K562 (cell line): ENCODE results near the gene HNRNPM. TPM values are rescaled to one million over a fixed set of nuclear protein-coding genes. Genes with fewer than 3 reads are reported as not detected.

Source experiments
- CREM ChIP-seq: IDR thresholded peaks from 2 replicates; pipeline ENCODE4 v1.6.1; 2014; ENCODE audit warnings: antibody characterized with exemption, low read depth
- CTBP1 ChIP-seq: fragments of 450-650 bp; IDR thresholded peaks from 2 replicates; pipeline ENCODE4 v1.6.1; 2016; ENCODE audit warnings: borderline replicate concordance
- HIVEP1 ChIP-seq: fragments of 250-450 bp; sonication (Bioruptor Pico); IDR thresholded peaks from 2 replicates; pipeline ENCODE4 v1.4.0; 2020; ENCODE audit warnings: mild to moderate bottlenecking
- HMGN3 ChIP-seq: IDR thresholded peaks from 2 replicates; pipeline ENCODE4 v1.6.1; 2011; ENCODE audit warnings: borderline replicate concordance, low read depth, mild to moderate bottlenecking, mixed read lengths, low read length; ENCODE audit not compliant: insufficient read length; ENCODE audit errors: extremely low read depth
- NEUROD1 ChIP-seq: fragments of 150-350 bp; IDR thresholded peaks from 2 replicates; pipeline ENCODE4 v1.6.1; 2014; ENCODE audit warnings: borderline replicate concordance, low read length, low read depth; ENCODE audit not compliant: partially characterized antibody
- NRF1 ChIP-seq, 2 experiments: fragments of 450-650 bp; IDR thresholded peaks in 1 of 2; conservative IDR thresholded peaks in 1 of 2; 2 replicates each; pipeline ENCODE4 v1.6.1; 2014; ENCODE audit warnings: mild to moderate bottlenecking in 2 of 2
- POLR2G ChIP-seq: fragments of 200-400 bp; formaldehyde crosslinking; IDR thresholded peaks from 2 replicates; pipeline ENCODE4 v1.6.1; 2017; ENCODE audit warnings: low read depth, mild to moderate bottlenecking, antibody characterized with exemption, low read length, moderate library complexity
- POLR3A ChIP-seq: IDR thresholded peaks from 2 replicates; pipeline ENCODE4 v1.6.1; 2011; ENCODE audit warnings: borderline replicate concordance, mild to moderate bottlenecking, moderate library complexity; ENCODE audit not compliant: insufficient read length, insufficient read depth; ENCODE audit errors: extremely low read depth
- SMARCA5 ChIP-seq: fragments of 450-650 bp; IDR thresholded peaks from 2 replicates; pipeline ENCODE4 v1.6.1; 2016
- SMC3 ChIP-seq: conservative IDR thresholded peaks from 2 replicates; pipeline ENCODE4 v1.6.1; 2011; ENCODE audit warnings: low read depth, low read length, improper control_type of control experiment; ENCODE audit not compliant: insufficient read depth
- ZNF384 ChIP-seq: IDR thresholded peaks from 2 replicates; pipeline ENCODE4 v1.6.1; 2012; ENCODE audit warnings: low read depth, low read length, improper control_type of control experiment
- ZNF436 ChIP-seq: fragments of 250-450, 450-650 bp; sonication (Bioruptor Pico); formaldehyde crosslinking; IDR thresholded peaks from 2 replicates; pipeline ENCODE4 v1.7.0; 2020; ENCODE audit warnings: mild to moderate bottlenecking
- ZNF551 ChIP-seq: fragments of 250-450 bp; sonication (Bioruptor Pico); IDR thresholded peaks from 2 replicates; pipeline ENCODE4 v1.5.0; 2021; ENCODE audit warnings: mild to moderate bottlenecking, moderate library complexity
- polyA plus RNA-seq, 8 experiments: library from polyadenylated mRNA; depleted of rRNA in 4 of 8; stranded (reverse) in 5 of 8; unstranded in 3 of 8; fragments of >200 nt; fragmentation: Nextera tagmentation in 2 of 8; fragmentation: Illumina TruSeq in 1 of 8; extraction: Ambion mirVana in 2 of 8; extraction: Trizol in 1 of 8; gene quantifications; 2 replicates each; pipeline versions ENCODE4 v1.2.1 to v1.2.3, GENCODE V29; 2011 to 2014; ENCODE audit warnings: inconsistent platforms in 1 of 8, missing spikeins in 1 of 8
- total RNA-seq, 7 experiments: library from RNA; depleted of rRNA in 6 of 7; stranded (reverse); fragments of >200 nt in 6 of 7; fragmentation: Illumina TruSeq in 2 of 7; extraction: Trizol in 2 of 7; gene quantifications; 2 replicates each; pipeline versions ENCODE4 v1.2.1 to v1.2.3, GENCODE V29; 2011 to 2021; ENCODE audit warnings: low replicate concordance in 1 of 7
- TF ChIP-seq, protein P1 (sequence below), 2 experiments: fragments of 450-650 bp; conservative IDR thresholded peaks; 2 replicates each; pipeline ENCODE4 v1.6.1; 2017; ENCODE audit warnings: mild to moderate bottlenecking in 2 of 2, moderate library complexity in 2 of 2
- TF ChIP-seq, protein P2 (sequence below): fragments of 200-800 bp; sonication (Bioruptor generic); IDR thresholded peaks from 2 replicates; pipeline ENCODE4 v1.6.1; 2017; ENCODE audit warnings: missing genetic modification characterization, missing compliant biosample characterization
- TF ChIP-seq, protein P3 (sequence below), 3 experiments: IDR thresholded peaks in 2 of 3; conservative IDR thresholded peaks in 1 of 3; 2 replicates each; pipeline ENCODE4 v1.5.1; 2011 to 2012; ENCODE audit warnings: low read length in 3 of 3, mild to moderate bottlenecking in 3 of 3, control low read depth in 2 of 3, improper control_type of control experiment in 1 of 3, inconsistent platforms in 1 of 3, low read depth in 1 of 3, mixed read lengths in 1 of 3, moderate library complexity in 1 of 3; ENCODE audit not compliant: insufficient read depth in 2 of 3
- TF ChIP-seq, protein P4 (sequence below): sonication (generic); formaldehyde crosslinking; IDR thresholded peaks from 2 replicates; pipeline ENCODE4 v1.9.0; 2022; ENCODE audit warnings: mild to moderate bottlenecking, missing genetic modification reagents

The HNRNPM gene
- total and polyA plus RNA-seq, 9 of the 15 experiments (the other 6 are each of a cell fraction or from before 2014, with no cell fraction given), result 11.1 to 340 (median 195) TPM

DNA sequence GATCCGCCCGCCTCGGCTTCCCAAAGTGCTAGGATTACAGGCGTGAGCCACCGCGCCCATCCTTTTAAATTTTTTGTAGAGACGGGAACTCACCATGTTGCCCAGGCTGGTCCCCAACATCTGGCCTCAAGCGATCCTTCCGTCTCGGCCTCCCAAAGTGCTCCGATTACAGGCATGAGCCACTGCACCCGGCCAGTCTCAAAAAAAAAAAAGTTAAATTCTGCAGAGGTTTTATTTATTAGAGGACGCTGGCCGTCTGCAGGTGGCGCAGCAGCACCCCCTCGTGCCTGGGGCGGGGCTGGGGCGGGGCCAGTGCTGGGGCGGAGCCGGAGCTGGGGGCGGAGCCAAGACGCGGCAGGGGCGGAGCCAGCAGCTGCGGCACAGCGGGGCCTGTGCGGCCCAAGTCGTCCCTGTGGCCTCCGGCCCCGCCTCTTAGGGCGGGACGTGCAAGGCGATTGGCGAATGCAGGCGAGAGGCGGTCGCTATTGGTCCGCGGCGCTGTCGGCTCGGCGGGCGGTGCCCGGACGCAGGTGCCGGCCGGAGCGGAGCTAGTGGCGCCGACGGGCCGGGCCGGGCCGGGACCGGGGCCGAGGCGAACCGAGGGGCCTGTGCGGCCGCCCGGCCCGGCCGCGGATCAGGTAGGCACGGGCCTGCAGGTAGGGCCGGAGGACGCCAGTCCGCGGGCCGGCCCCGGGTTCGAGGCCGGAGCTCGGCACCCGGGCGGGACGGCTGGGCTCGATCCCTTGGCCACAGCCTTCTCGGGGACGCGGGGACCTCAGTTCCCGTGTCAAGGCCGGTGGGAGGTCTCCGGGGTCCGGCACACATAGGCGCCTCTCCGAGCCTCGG, 31.8 kb upstream of the HNRNPM start, which contains the start of gene MARCHF2 (continued):
- TF ChIP-seq, protein P1, sequence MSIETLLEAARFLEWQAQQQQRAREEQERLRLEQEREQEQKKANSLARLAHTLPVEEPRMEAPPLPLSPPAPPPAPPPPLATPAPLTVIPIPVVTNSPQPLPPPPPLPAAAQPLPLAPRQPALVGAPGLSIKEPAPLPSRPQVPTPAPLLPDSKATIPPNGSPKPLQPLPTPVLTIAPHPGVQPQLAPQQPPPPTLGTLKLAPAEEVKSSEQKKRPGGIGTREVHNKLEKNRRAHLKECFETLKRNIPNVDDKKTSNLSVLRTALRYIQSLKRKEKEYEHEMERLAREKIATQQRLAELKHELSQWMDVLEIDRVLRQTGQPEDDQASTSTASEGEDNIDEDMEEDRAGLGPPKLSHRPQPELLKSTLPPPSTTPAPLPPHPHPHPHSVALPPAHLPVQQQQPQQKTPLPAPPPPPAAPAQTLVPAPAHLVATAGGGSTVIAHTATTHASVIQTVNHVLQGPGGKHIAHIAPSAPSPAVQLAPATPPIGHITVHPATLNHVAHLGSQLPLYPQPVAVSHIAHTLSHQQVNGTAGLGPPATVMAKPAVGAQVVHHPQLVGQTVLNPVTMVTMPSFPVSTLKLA (conservative IDR thresholded peaks at IDR 0.05), result peak; percentile 18 to 61; a peak in 1 of 4 replicates
- TF ChIP-seq CREM (peak; percentile 43; the same call in 1 of the 2 replicates), CTBP1 (peak; percentile 82), SMC3 (0 out of 2 replicates have a peak, but pooled peaks have one; percentile 20), ZNF436 (CRISPR knock-in tag) (no peak), ZNF551 (CRISPR knock-in tag) (no peak), HMGN3 (peak; percentile 86), SMARCA5 (no peak), POLR3A (no peak), HIVEP1 (CRISPR knock-in tag) (no peak), POLR2G (peak; percentile 72), NRF1 (conservative IDR thresholded peaks at IDR 0.05 in 1 of 2, IDR thresholded peaks at IDR 0.05 in 1 of 2) (peak; percentile 65 to 75), ZNF384 (peak; percentile 94), NEUROD1 (peak; percentile 95)
- TF ChIP-seq, protein P2, sequence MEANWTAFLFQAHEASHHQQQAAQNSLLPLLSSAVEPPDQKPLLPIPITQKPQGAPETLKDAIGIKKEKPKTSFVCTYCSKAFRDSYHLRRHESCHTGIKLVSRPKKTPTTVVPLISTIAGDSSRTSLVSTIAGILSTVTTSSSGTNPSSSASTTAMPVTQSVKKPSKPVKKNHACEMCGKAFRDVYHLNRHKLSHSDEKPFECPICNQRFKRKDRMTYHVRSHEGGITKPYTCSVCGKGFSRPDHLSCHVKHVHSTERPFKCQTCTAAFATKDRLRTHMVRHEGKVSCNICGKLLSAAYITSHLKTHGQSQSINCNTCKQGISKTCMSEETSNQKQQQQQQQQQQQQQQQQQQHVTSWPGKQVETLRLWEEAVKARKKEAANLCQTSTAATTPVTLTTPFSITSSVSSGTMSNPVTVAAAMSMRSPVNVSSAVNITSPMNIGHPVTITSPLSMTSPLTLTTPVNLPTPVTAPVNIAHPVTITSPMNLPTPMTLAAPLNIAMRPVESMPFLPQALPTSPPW, result peak; percentile 72
- TF ChIP-seq, protein P3, sequence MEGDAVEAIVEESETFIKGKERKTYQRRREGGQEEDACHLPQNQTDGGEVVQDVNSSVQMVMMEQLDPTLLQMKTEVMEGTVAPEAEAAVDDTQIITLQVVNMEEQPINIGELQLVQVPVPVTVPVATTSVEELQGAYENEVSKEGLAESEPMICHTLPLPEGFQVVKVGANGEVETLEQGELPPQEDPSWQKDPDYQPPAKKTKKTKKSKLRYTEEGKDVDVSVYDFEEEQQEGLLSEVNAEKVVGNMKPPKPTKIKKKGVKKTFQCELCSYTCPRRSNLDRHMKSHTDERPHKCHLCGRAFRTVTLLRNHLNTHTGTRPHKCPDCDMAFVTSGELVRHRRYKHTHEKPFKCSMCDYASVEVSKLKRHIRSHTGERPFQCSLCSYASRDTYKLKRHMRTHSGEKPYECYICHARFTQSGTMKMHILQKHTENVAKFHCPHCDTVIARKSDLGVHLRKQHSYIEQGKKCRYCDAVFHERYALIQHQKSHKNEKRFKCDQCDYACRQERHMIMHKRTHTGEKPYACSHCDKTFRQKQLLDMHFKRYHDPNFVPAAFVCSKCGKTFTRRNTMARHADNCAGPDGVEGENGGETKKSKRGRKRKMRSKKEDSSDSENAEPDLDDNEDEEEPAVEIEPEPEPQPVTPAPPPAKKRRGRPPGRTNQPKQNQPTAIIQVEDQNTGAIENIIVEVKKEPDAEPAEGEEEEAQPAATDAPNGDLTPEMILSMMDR (IDR thresholded peaks at IDR 0.05 in 2 of 3, conservative IDR thresholded peaks at IDR 0.05 in 1 of 3; ENCODE audit: insufficient read depth in 2 of 3, low read depth in 1 of 3, low read length in 3 of 3), result peak; percentile 58 to 80 (median 76)
- TF ChIP-seq, protein P4, sequence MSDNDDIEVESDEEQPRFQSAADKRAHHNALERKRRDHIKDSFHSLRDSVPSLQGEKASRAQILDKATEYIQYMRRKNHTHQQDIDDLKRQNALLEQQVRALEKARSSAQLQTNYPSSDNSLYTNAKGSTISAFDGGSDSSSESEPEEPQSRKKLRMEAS (CRISPR knock-in tag), result peak; percentile 48
